Cerebellar nuclear complex (tissue), 1 donor: Measurements from ENCODE around the gene STEAP3.

Experiments used
- DNase-seq, 2 experiments: peaks; one replicate each; lab custom pipeline; 2025; lab: John Stamatoyannopoulos, UW

Gene STEAP3, protein sequence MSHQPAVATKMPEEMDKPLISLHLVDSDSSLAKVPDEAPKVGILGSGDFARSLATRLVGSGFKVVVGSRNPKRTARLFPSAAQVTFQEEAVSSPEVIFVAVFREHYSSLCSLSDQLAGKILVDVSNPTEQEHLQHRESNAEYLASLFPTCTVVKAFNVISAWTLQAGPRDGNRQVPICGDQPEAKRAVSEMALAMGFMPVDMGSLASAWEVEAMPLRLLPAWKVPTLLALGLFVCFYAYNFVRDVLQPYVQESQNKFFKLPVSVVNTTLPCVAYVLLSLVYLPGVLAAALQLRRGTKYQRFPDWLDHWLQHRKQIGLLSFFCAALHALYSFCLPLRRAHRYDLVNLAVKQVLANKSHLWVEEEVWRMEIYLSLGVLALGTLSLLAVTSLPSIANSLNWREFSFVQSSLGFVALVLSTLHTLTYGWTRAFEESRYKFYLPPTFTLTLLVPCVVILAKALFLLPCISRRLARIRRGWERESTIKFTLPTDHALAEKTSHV

GRCh38 chr2:119223521-119224390 lies at the start of gene STEAP3:
Gene STEAP3, plus strand, starts transcription at chr2:119223834. Its CDS starts 7,179 bp downstream, at chr2:119231013.
- DNase-seq, result no peak

DNA sequence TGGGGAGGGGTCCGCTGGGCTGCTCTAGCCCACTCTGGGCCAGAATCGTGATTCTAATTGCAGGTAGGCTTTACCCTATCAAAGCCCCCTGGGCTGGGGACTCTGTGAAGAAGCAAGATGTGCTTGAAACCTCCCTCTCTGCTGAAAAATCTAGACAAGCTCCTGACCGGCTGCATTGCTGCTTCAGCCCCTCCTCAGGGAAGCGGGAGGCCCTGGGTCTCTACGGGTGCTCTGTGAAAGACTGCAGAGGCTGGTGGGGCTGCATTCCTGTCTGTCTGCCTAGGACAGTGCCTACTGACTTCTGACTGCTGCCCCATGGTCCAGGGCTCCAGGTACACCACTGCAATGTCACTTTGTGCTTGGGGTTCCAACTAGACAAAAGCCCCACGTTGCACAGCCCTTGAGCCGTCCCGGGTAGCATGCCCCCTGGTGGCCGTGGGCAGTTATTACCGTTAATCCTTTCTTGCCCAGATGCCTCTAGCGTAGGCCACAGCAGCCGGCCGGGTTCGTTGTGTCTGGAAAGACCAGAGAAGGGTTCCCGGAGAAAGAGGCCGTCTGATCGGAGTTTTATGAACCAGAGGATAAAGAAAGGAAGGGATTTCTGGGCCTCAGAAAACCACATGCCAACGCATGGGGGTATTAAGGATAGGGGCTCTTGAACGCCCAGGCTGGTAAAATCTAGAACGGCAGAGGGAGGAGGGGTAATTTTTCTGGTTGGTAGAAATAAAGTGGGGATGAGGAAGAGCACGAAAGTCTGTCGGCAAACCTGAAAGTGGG lies 49.2 kb upstream of the STEAP3 start:
- DNase-seq, result no peak

GRCh38 chr2:119174993-119175347 lies 48.7 kb upstream of the STEAP3 start:
- no peak for DNase-seq

DNA sequence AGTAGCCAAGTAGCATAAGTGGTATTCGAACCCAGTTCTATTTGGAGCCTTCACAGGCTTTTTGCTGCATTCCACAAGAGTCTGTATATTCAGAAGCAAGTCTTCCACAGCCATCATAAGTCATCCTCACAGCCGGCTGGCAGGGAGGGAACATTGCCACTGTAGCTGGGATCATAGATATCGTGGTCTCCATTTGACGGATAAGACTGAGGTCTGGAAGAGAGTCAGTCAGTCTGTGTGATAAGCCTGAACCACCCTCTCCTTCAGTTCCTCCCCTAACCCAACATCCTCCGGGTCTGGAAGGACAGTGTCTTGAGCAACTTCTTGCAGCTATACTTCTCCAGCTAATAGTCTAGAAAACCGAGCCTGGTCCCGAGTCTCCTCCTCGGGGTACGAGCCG lies 48.1 kb upstream of the STEAP3 start:
- no peak for DNase-seq

- DNase-seq, result no peak
These were observed 46.3 kb upstream of the STEAP3 start for GRCh38 chr2:119177171-119177837.

DNA sequence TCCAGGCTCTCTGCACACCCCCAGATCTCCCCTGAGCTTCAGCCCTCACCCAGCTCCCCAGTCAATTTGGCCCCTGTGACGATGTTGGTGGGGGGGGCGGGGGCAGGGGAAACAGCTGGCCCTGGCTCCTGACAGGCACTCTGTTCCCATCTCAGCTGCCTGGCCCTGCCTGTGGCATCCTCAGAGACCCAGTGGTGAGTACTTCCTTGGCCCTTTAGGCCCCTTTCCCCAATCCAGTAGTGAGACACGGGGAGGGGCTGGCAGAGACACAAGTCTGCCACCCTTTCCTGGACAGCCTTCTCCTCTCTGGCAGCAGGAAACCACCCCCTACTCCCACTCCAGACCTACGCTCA lies 45.8 kb upstream of the STEAP3 start:
- DNase-seq, result no peak

DNA sequence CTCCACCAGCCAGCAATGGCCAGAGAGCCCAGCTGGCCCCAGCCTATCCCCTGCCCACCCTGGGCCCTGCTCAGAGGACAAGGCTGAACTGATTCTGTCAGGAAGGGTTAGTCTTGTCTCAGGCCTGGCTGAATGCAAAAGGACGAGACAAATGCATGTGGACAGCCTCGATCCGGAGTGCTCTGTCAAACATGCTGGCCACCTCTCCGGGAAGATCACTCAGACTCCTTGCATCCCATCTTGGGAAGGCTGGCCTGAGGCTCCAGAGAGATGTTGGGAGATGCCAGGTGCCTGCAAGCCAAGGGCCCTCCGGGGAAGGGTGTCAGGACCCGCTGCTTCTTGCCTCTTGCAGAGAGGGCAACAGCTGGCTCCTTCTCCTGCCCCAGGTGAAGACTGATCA lies 44.9 kb upstream of the STEAP3 start:
- DNase-seq, result no peak

GRCh38 chr2:119179202-119179601 lies 44.4 kb upstream of the STEAP3 start:
- DNase-seq, result no peak

DNA sequence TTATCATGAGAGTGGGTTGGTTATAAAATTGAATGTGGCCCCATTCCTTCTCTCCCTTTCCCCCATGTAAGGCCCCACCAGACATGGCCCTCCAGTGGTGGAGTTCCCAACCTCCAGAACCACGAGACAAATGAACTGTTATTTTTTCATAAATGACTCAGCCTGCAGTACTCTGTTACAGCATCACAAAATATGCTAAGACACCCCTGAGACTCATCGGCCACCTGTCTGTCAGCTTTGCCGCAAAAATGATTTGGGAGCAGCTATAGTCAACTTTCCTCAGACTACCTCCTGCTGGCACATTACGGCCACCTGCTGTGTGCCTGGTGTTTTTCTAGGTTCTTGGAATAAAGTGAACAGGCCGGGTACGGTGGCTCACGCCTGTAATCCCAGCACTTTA lies 43.6 kb upstream of the STEAP3 start:
- no peak for DNase-seq

DNA sequence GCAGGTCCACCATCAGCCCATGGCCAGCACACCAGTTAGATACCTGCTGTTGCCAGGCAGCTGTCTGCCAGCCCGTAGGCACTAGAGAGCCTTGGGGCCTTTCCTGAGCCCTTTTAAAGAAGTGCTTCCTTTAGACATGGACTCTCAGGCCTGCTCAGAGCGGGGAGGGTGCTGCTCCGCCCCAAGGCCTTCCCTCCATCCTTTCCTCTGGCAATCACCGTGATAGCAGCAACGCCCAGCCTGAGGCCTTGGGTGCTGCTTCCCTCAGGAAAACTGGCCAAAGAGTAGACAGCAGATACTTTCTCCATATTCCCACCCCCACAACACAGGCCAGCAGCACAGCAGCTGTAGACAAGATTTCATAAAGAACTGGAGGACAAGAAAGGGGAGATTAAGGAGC lies 42.7 kb upstream of the STEAP3 start:
- DNase-seq, result no peak

GRCh38 chr2:119181391-119181790 lies 42.2 kb upstream of the STEAP3 start:
- DNase-seq, result no peak

DNA sequence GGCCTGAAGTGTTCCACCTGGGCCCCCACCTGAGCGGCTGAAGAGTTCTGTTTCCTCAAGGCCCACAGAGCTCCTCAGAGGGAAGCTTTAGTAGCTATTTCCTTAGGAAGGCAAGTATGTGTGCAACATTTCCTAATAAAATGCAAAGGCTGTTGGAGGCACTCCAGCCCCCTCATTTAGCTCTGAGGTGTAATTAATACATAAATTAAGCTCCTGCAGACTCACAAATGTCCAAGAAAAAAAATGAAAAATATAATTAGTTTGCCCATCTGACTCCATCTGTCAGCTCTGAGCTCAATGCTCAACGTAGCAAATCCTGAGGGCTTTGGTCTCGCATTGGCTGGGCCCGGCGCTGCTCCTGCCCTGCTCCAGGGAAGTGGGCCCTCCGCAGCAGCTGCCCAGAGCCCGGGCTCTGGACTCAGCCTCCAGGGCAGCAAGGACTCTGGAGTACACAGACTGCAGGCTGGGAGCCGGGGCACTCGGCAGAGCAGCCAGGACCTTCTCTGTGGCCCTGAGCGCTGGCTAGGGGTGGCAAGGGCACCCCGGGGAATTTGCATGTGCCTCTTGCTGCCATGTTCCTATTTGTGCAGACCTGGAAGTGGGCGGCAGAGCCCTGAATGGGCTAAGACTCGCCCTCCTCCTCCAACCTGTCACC lies 41.7 kb upstream of the STEAP3 start:
- DNase-seq, result no peak

DNA sequence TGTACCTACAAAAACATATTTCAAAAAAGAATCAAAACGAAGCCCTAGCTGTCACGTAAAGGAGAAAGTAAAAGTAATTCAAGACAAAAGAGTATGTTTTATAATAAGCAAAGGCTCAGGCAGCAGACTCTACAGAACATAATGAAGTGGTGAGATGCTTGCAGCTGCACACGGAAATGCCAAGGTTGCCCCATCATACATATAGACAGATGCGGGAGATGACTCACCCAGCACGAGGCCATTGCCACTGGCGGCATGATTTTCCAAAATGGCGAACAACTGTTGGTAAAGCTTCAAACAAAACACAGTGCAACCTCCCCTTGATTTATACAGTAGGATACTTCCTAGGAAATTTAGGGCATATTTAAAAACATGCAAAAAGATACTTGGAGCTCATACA lies 39.1 kb upstream of the STEAP3 start:
- no peak for DNase-seq

DNA sequence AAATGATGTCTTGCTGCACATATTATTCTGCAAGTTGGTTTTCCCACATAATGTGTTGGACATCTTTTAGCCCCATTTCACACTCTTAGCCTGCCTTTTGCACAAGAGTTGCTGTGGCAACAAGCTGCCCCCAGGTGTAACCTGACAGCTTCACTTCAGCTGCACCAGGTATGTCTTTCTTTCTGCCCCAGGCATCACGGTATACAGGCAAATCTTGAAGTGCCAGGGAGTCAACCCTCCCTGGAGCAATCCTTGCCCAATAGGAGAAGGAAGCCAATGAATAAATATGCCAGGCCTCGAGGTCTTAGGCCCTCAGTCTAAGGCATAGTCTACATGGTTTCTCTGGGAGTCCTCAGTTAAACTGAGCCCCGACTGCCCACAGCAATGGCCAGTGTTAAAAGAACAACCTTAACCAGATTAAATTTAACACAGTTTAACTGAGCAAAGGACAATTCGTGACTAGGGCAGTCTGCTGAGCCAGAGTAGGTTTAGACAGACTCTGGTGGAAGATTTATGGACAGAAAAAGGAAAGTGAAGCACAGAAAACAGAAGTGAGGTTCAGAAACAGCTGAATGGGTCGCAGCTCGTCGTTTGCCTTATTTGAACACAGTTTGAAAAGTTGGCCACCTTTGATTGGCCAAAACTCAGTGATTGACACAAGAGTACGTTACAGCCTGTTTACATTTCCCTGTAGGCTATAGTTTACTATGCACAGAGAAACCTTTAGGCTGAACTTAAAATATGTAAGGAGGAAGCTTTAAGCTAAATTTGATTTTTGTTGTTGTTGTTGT lies 33.1 kb upstream of the STEAP3 start:
- no peak for DNase-seq

- no peak for DNase-seq
These were observed 30.7 kb upstream of the STEAP3 start for GRCh38 chr2:119192893-119193292.

GRCh38 chr2:119195001-119195400 lies 28.6 kb upstream of the STEAP3 start:
- no peak for DNase-seq

DNA sequence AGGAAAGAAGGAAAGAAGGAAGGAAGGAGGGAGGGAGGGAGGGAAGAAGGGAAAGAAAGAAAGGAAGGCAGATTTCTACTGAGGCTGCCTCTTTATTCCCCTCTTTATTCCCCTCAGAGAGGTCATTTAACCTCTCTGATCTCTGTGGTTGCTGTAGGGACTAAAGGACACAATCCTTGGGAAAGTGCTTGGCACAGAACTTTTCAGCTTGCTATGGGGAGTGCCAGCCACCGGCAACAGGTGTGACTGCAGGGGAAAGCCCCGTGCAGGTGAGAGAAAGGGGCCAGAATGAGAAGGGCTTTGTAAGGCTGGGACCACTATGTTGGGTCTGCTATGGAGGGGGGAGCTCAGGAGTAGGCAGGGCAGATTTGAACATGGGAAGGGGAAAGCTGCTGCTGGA lies 27.7 kb upstream of the STEAP3 start:
- no peak for DNase-seq

- DNase-seq, result no peak
These were observed 27.1 kb upstream of the STEAP3 start for GRCh38 chr2:119196301-119197125.

GRCh38 chr2:119197126-119197405 lies 26.6 kb upstream of the STEAP3 start:
- DNase-seq, result no peak
